ENCODE results near the gene TMEM109.
A peak's percentile ranks its signal among the peaks of the same experiment; 100 is the strongest.

Gene TMEM109

DNA sequence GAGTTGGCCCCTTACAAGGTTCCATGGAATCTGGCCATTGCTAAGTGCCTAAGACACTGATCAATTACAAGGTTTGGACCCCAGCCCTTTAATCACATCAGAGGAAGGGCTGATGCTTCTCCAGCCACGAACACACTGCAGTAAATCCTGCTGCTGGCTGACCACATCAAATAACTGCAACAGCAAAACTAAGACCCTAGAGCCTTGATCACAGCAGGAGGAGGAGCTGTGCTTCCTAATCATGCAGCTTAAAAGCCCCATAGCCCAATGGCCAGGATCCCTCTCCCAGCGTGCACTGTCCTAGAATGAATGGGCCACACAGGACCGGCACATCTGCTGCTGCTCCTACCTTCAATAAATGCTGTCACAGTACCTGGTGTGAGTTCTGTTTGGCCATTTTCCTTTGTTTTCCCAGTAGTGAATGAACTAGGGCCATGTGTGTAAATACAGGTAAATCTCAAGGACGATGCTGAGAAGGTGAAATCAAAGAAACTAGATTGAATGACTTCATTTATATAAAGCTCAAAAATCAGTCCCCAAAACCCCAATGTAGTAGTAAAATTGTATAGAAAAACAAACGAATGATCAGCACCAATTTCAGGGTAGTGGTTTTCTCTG is 33.9 kb upstream of the TMEM109 start:
- no peak overlapping the region for H3K4me3 ChIP-seq (ENCODE audit: low read depth, low read length)
- TF ChIP-seq, protein P1, sequence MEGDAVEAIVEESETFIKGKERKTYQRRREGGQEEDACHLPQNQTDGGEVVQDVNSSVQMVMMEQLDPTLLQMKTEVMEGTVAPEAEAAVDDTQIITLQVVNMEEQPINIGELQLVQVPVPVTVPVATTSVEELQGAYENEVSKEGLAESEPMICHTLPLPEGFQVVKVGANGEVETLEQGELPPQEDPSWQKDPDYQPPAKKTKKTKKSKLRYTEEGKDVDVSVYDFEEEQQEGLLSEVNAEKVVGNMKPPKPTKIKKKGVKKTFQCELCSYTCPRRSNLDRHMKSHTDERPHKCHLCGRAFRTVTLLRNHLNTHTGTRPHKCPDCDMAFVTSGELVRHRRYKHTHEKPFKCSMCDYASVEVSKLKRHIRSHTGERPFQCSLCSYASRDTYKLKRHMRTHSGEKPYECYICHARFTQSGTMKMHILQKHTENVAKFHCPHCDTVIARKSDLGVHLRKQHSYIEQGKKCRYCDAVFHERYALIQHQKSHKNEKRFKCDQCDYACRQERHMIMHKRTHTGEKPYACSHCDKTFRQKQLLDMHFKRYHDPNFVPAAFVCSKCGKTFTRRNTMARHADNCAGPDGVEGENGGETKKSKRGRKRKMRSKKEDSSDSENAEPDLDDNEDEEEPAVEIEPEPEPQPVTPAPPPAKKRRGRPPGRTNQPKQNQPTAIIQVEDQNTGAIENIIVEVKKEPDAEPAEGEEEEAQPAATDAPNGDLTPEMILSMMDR (IDR thresholded peaks at IDR 0.05; ENCODE audit: borderline replicate concordance, insufficient read depth, low read depth, low read length), result no peak

GRCh38 chr11:60880643-60881282 is 33.2 kb upstream of the TMEM109 start:
- no peak overlapping the region for H3K4me3 ChIP-seq (ENCODE audit: low read depth, low read length)
- TF ChIP-seq, protein P1 (IDR thresholded peaks at IDR 0.05; ENCODE audit: borderline replicate concordance, insufficient read depth, low read depth, low read length), result no peak

- H3K4me3 ChIP-seq (ENCODE audit: low read depth, low read length), result no peak overlapping the region
- TF ChIP-seq, protein P1 (IDR thresholded peaks at IDR 0.05; ENCODE audit: borderline replicate concordance, insufficient read depth, low read depth, low read length), result peak; percentile 53
Measured at GRCh38 chr11:60887556-60887955, 26.4 kb upstream of the TMEM109 start.

- H3K4me3 ChIP-seq (ENCODE audit: low read depth, low read length), result no peak overlapping the region
- TF ChIP-seq, protein P1 (IDR thresholded peaks at IDR 0.05; ENCODE audit: borderline replicate concordance, insufficient read depth, low read depth, low read length), result no peak
Measured at GRCh38 chr11:60889869-60890311, 24.1 kb upstream of the TMEM109 start.

DNA sequence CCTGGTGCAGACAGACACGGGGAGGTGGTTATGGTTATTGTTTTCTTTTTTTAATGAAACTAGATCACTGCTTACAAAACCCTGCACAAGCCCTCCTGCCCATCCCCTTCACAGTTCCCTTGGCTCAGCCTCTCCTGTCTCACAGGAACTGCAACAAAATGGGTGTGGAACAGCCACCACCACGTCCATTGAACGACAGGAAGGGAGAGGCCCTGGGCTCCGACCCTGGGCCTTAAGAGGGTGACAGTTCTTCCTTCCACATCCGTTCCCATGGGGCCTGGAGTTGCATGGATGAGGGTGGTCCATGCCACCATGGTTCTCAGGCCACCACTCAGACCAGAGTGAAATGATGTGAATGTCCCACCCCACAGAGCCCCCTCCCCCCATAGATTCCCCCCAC is 23.3 kb upstream of the TMEM109 start:
- TF ChIP-seq, protein P1 (IDR thresholded peaks at IDR 0.05; ENCODE audit: borderline replicate concordance, insufficient read depth, low read depth, low read length), result no peak
- H3K4me3 ChIP-seq (ENCODE audit: low read depth, low read length), result no peak overlapping the region

GRCh38 chr11:60891103-60891741 is 22.7 kb upstream of the TMEM109 start:
- H3K4me3 ChIP-seq (ENCODE audit: low read depth, low read length), result no peak overlapping the region
- TF ChIP-seq, protein P1 (IDR thresholded peaks at IDR 0.05; ENCODE audit: borderline replicate concordance, insufficient read depth, low read depth, low read length), result no peak
